Astrocyte (in vitro differentiated cells and primary cell): ENCODE measurements around the gene RBPJ.

Source experiments
- EZH2 ChIP-seq: IDR thresholded peaks from 2 replicates; pipeline ENCODE4 v1.6.1; 2012; ENCODE audit warnings: mild to moderate bottlenecking, low read length, inconsistent platforms; ENCODE audit not compliant: insufficient read depth
- TF ChIP-seq, protein P1 (sequence below): IDR thresholded peaks from 2 replicates; pipeline ENCODE4 v1.5.1; 2011; ENCODE audit warnings: low read depth, mild to moderate bottlenecking, inconsistent platforms, low read length, moderate library complexity; ENCODE audit not compliant: insufficient read depth

DNA sequence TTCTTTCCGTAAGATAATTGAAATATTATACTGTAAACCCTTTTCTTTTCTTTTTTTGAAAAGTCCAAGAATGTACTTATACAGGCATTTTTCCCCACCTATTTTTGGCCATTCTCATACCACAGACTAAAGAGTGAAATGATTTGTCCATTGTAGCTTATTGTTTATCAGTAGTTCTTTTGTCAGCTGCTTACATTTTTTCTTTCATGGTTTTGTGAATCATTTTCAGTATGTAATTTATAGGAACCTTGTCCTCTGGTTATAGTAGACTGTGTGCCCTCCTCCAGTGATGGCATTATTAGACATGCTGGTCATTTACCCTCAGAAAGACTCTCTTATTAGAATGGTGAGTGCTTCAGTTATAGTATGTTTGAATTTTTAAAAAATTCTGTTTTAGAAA, 112.7 kb downstream of the RBPJ start:
- TF ChIP-seq, protein P1, sequence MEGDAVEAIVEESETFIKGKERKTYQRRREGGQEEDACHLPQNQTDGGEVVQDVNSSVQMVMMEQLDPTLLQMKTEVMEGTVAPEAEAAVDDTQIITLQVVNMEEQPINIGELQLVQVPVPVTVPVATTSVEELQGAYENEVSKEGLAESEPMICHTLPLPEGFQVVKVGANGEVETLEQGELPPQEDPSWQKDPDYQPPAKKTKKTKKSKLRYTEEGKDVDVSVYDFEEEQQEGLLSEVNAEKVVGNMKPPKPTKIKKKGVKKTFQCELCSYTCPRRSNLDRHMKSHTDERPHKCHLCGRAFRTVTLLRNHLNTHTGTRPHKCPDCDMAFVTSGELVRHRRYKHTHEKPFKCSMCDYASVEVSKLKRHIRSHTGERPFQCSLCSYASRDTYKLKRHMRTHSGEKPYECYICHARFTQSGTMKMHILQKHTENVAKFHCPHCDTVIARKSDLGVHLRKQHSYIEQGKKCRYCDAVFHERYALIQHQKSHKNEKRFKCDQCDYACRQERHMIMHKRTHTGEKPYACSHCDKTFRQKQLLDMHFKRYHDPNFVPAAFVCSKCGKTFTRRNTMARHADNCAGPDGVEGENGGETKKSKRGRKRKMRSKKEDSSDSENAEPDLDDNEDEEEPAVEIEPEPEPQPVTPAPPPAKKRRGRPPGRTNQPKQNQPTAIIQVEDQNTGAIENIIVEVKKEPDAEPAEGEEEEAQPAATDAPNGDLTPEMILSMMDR = no peak
- no peak for TF ChIP-seq EZH2
